GM21367 (cell line): ENCODE measurements around the gene HYI.

Experiments used
- ATAC-seq: cut with Tn5 transposase; IDR thresholded peaks from one replicate; pipeline ENCODE4 v1.9.1; 2021; ENCODE audit not compliant: unreplicated experiment

HYI gene

GRCh38 chr1:43444836-43445235 lies 8.9 kb downstream of the HYI start:
- ATAC-seq = no peak

- ATAC-seq = no peak
These were observed 9.4 kb downstream of the HYI start for GRCh38 chr1:43444151-43444828.

GRCh38 chr1:43443197-43443946 lies 10.4 kb downstream of the HYI start:
- no peak for ATAC-seq

GRCh38 chr1:43442756-43443155 lies 11.0 kb downstream of the HYI start:
- no peak for ATAC-seq

GRCh38 chr1:43441894-43442637 lies 11.7 kb downstream of the HYI start:
- ATAC-seq = no peak

GRCh38 chr1:43441166-43441893 lies 12.4 kb downstream of the HYI start:
- no peak for ATAC-seq

GRCh38 chr1:43440358-43440757 lies 13.4 kb downstream of the HYI start:
- no peak for ATAC-seq

- ATAC-seq = no peak
These were observed 13.9 kb downstream of the HYI start for GRCh38 chr1:43439781-43440180.

GRCh38 chr1:43438953-43439581 lies 14.7 kb downstream of the HYI start:
- no peak for ATAC-seq

- ATAC-seq = no peak
These were observed 15.2 kb downstream of the HYI start for GRCh38 chr1:43438576-43438952.

- no peak for ATAC-seq
These were observed 15.7 kb downstream of the HYI start for GRCh38 chr1:43438006-43438405.

GRCh38 chr1:43437031-43437973 lies 16.4 kb downstream of the HYI start:
- no peak for ATAC-seq

GRCh38 chr1:43436371-43436770 lies 17.4 kb downstream of the HYI start:
- ATAC-seq = no peak

GRCh38 chr1:43435146-43436145 lies 18.3 kb downstream of the HYI start:
- no peak for ATAC-seq

- no peak for ATAC-seq
These were observed 19.5 kb downstream of the HYI start for GRCh38 chr1:43434256-43434655.

GRCh38 chr1:43432907-43433306 lies 20.8 kb downstream of the HYI start:
- ATAC-seq = no peak

- ATAC-seq = no peak
These were observed 21.4 kb downstream of the HYI start for GRCh38 chr1:43432171-43432860.

GRCh38 chr1:43431676-43432075 lies 22.1 kb downstream of the HYI start:
- no peak for ATAC-seq
